Neural cell (in vitro differentiated cells): ENCODE data around the gene DIAPH1. TPM values are rescaled to one million over a fixed set of nuclear protein-coding genes. Genes with fewer than 3 reads are reported as not detected.
A peak's percentile ranks its signal among the peaks of the same experiment; 100 is the strongest.

Experiments used
- H2AFZ ChIP-seq: fragments of 200-600, 300-800 bp; sonication (generic), shearing (Covaris generic); 2 replicates; pipeline ENCODE4 v1.6.0; 2014; ENCODE audit warnings: low read depth, mild to moderate bottlenecking, antibody characterized with exemption, low read length, moderate library complexity
- H3F3A ChIP-seq: fragments of 200-600 bp; shearing (Covaris generic); 2 replicates; pipeline ENCODE4 v1.6.1; 2016; ENCODE audit warnings: mild to moderate bottlenecking, moderate library complexity, mixed read lengths, antibody characterized with exemption, low read length; ENCODE audit not compliant: insufficient read depth, poor library complexity, severe bottlenecking
- H3K27ac ChIP-seq: fragments of 200-600, 300-800 bp; sonication (generic), shearing (Covaris generic); 2 replicates; pipeline ENCODE4 v1.5.1; 2014; ENCODE audit warnings: mild to moderate bottlenecking, low read length, moderate library complexity
- H3K27me3 ChIP-seq: fragments of 300-800, 200-600 bp; sonication (generic), shearing (Covaris generic); 2 replicates; pipeline ENCODE4 v1.6.0; 2014; ENCODE audit warnings: mild to moderate bottlenecking, low read depth, low read length, moderate library complexity; ENCODE audit not compliant: insufficient read depth
- H3K36me3 ChIP-seq: fragments of 300-800, 200-600 bp; sonication (generic), shearing (Covaris generic); 2 replicates; pipeline ENCODE4 v1.5.1; 2014; ENCODE audit warnings: mild to moderate bottlenecking, antibody characterized with exemption, low read length, moderate library complexity; ENCODE audit not compliant: insufficient read depth
- H3K4me2 ChIP-seq: fragments of 300-800, 200-600 bp; sonication (generic), shearing (Covaris generic); 2 replicates; pipeline ENCODE4 v1.6.0; 2014; ENCODE audit warnings: mild to moderate bottlenecking, low read length
- H3K4me3 ChIP-seq: fragments of 300-800, 200-600 bp; sonication (generic), shearing (Covaris generic); 2 replicates; pipeline ENCODE4 v1.5.1; 2014; ENCODE audit warnings: mild to moderate bottlenecking, low read length, moderate library complexity
- H3K79me2 ChIP-seq: fragments of 200-600 bp; shearing (Covaris generic); replicated peaks from 2 replicates; pipeline ENCODE4 v1.6.0; 2014; ENCODE audit warnings: mild to moderate bottlenecking, low read length, moderate library complexity; ENCODE audit not compliant: insufficient read depth
- H3K9ac ChIP-seq: fragments of 300-800, 200-600 bp; sonication (generic), shearing (Covaris generic); 2 replicates; pipeline ENCODE4 v1.6.1; 2016; ENCODE audit warnings: mild to moderate bottlenecking, low read length, mixed read lengths
- H3K9me2 ChIP-seq: fragments of 200-600 bp; shearing (Covaris generic); 2 replicates; pipeline ENCODE4 v1.6.1; 2016; ENCODE audit warnings: mild to moderate bottlenecking, low read length, mixed read lengths; ENCODE audit not compliant: insufficient read depth
- H3K9me3 ChIP-seq: fragments of 200-600, 300-800 bp; sonication (generic), shearing (Covaris generic); 2 replicates; pipeline ENCODE4 v1.6.1; 2016; ENCODE audit warnings: mild to moderate bottlenecking, mixed run types, low read length, moderate library complexity, mixed read lengths
- H4K20me1 ChIP-seq: fragments of 200-600 bp; shearing (Covaris generic); 2 replicates; pipeline ENCODE4 v1.6.1; 2016; ENCODE audit warnings: mild to moderate bottlenecking, mixed run types; ENCODE audit not compliant: insufficient read depth
- CTCF ChIP-seq: fragments of 450-650 bp; IDR thresholded peaks from 2 replicates; pipeline ENCODE4 v1.5.1; 2014; ENCODE audit warnings: antibody characterized with exemption, mild to moderate bottlenecking, moderate library complexity; ENCODE audit not compliant: poor library complexity, severe bottlenecking
- EP300 ChIP-seq: fragments of 450-650 bp; conservative IDR thresholded peaks from 2 replicates; pipeline ENCODE4 v1.6.1; 2014; ENCODE audit warnings: antibody characterized with exemption, mild to moderate bottlenecking, moderate library complexity; ENCODE audit not compliant: poor library complexity, severe bottlenecking
- EZH2 ChIP-seq: fragments of 200-600, 300-800 bp; shearing (Covaris generic), sonication (generic); IDR thresholded peaks from 2 replicates; pipeline ENCODE4 v1.6.1; 2014; ENCODE audit warnings: antibody characterized with exemption, low read length, borderline replicate concordance, mild to moderate bottlenecking; ENCODE audit not compliant: insufficient read depth, poor library complexity, severe bottlenecking
- MXI1 ChIP-seq: fragments of 450-650 bp; conservative IDR thresholded peaks from 2 replicates; pipeline ENCODE4 v1.6.1; 2014; ENCODE audit warnings: antibody characterized with exemption, mild to moderate bottlenecking; ENCODE audit not compliant: poor library complexity, severe bottlenecking
- POLR2AphosphoS5 ChIP-seq: IDR thresholded peaks from 2 replicates; pipeline ENCODE4 v1.6.1; 2012
- RAD21 ChIP-seq: fragments of 450-650 bp; conservative IDR thresholded peaks from 2 replicates; pipeline ENCODE4 v1.6.1; 2014; ENCODE audit warnings: antibody characterized with exemption, mild to moderate bottlenecking, moderate library complexity
- REST ChIP-seq: IDR thresholded peaks from 2 replicates; pipeline ENCODE4 v1.6.1; 2012; ENCODE audit warnings: borderline replicate concordance
- SMC3 ChIP-seq: fragments of 450-650 bp; conservative IDR thresholded peaks from 2 replicates; pipeline ENCODE4 v1.6.1; 2014; ENCODE audit warnings: antibody characterized with exemption, mild to moderate bottlenecking, moderate library complexity; ENCODE audit not compliant: poor library complexity
- TAF1 ChIP-seq: IDR thresholded peaks from 2 replicates; pipeline ENCODE4 v1.6.1; 2012; ENCODE audit warnings: low read depth
- polyA plus RNA-seq: library from polyadenylated mRNA; depleted of rRNA; stranded (reverse); fragments of >200 nt; gene quantifications from 2 replicates; pipeline ENCODE4 v1.2.3, GENCODE V29; 2014

The DIAPH1 gene
- polyA plus RNA-seq, 1 donor from 2014 or later, result 21.9 TPM

GRCh38 chr5:141512390-141512910 lies 106.3 kb downstream of the DIAPH1 start:
- H3K9me2 ChIP-seq, result no peaks in the 10 kb centered on the region
- TF ChIP-seq CTCF (peak; percentile 50), SMC3 (no peak)
- H3K9ac ChIP-seq, result peak overlapping the region; percentile 77
- H3K27ac ChIP-seq, result peak overlapping the region; percentile 90
- peaks cover 5% of the 10 kb centered on the region for H3F3A ChIP-seq
- H3K4me3 ChIP-seq, result peak overlapping the region; percentile 67
- H3K27me3 ChIP-seq, result no peaks in the 10 kb centered on the region
- H3K4me2 ChIP-seq, result peak overlapping the region; percentile 67
- H4K20me1 ChIP-seq, result no peaks in the 10 kb centered on the region
- no peaks in the 10 kb centered on the region for H3K9me3 ChIP-seq
- no peak overlapping the region for H2AFZ ChIP-seq
- no peaks in the 10 kb centered on the region for H3K79me2 ChIP-seq
- H3K36me3 ChIP-seq, result peaks cover 10% of the 10 kb centered on the region

- H3K79me2 ChIP-seq, result no peaks in the 10 kb centered on the region
- no peak overlapping the region for H3K4me3 ChIP-seq
- no peaks in the 10 kb centered on the region for H4K20me1 ChIP-seq
- H2AFZ ChIP-seq, result no peak overlapping the region
- peaks cover 10% of the 10 kb centered on the region for H3K36me3 ChIP-seq
- no peak overlapping the region for H3K27ac ChIP-seq
- no peaks in the 10 kb centered on the region for H3K9me2 ChIP-seq
- H3K9me3 ChIP-seq, result no peaks in the 10 kb centered on the region
- H3K27me3 ChIP-seq, result no peaks in the 10 kb centered on the region
- H3F3A ChIP-seq, result peaks cover 5% of the 10 kb centered on the region
- TF ChIP-seq TAF1 (no peak), REST (no peak), POLR2AphosphoS5 (no peak), RAD21 (no peak), MXI1 (no peak), EZH2 (no peak), CTCF (no peak), EP300 (no peak), SMC3 (no peak)
- no peak overlapping the region for H3K9ac ChIP-seq
- H3K4me2 ChIP-seq, result no peak overlapping the region
These were observed 107.0 kb downstream of the DIAPH1 start for GRCh38 chr5:141511771-141512325.
